HFFc6 (cell line): ENCODE results near the gene NTM. TPM values are rescaled to one million over a fixed set of nuclear protein-coding genes. Genes with fewer than 3 reads are reported as not detected.

Experiments used
- DNase-seq: peaks from one replicate; pipeline ENCODE4 v3.0.0-alpha.2; 2018
- H3K27ac Mint-ChIP-seq: 2 replicates; pipeline ENCODE4 v1.8.0; 2020; ENCODE audit warnings: mild to moderate bottlenecking, mixed read lengths
- H3K27me3 Mint-ChIP-seq: 2 replicates; pipeline ENCODE4 v1.8.0; 2021; ENCODE audit warnings: mild to moderate bottlenecking, moderate library complexity, mixed read lengths; ENCODE audit not compliant: insufficient read depth
- H3K36me3 Mint-ChIP-seq: 2 replicates; pipeline ENCODE4 v1.8.0; 2021; ENCODE audit warnings: low read depth, mixed read lengths
- H3K4me1 Mint-ChIP-seq: 2 replicates; pipeline ENCODE4 v1.8.0; 2020; ENCODE audit warnings: low read depth, mixed read lengths
- H3K4me3 Mint-ChIP-seq: 2 replicates; pipeline ENCODE4 v1.8.0; 2020; ENCODE audit warnings: mild to moderate bottlenecking, moderate library complexity, mixed read lengths
- H3K9me3 Mint-ChIP-seq: 2 replicates; pipeline ENCODE4 v1.8.0; 2020; ENCODE audit warnings: mild to moderate bottlenecking, mixed read lengths
- CTCF ChIP-seq: fragments of 200-600 bp; sonication (generic); IDR thresholded peaks from 2 replicates; pipeline ENCODE4 v1.5.0; 2021; ENCODE audit warnings: antibody characterized with exemption, mild to moderate bottlenecking
- total RNA-seq, 6 experiments: library from RNA; stranded (reverse); fragmentation: NEBNext Ultra II Directional; extraction: Animal tissue kit (Norgen Biotek cat#: 25700); gene quantifications; 2 replicates in 1 of 6; 3 replicates in 5 of 6; pipeline ENCODE4 v1.2.3, GENCODE V29; 2021

NTM gene
- total RNA-seq, 6 experiments from 2014 or later, result 18.3 to 23.6 (median 21.7) TPM

GRCh38 chr11:131425285-131425684 is 54.9 kb downstream of the NTM start:
- peaks cover 22% of the 10 kb centered on the region; the same call in 1 of the 2 replicates for H3K4me1 Mint-ChIP-seq
- no peaks in the 10 kb centered on the region for H3K36me3 Mint-ChIP-seq
- DNase-seq, result no peak
- TF ChIP-seq CTCF, result no peak
- peaks cover 3% of the 10 kb centered on the region for H3K27me3 Mint-ChIP-seq
- H3K27ac Mint-ChIP-seq, result no peak overlapping the region
- H3K4me3 Mint-ChIP-seq, result no peak overlapping the region
- H3K9me3 Mint-ChIP-seq, result no peaks in the 10 kb centered on the region

- H3K27ac Mint-ChIP-seq, result no peak overlapping the region
- H3K9me3 Mint-ChIP-seq, result no peaks in the 10 kb centered on the region
- H3K4me3 Mint-ChIP-seq, result no peak overlapping the region
- peaks cover 2% of the 10 kb centered on the region; the same call in 1 of the 2 replicates for H3K4me1 Mint-ChIP-seq
- DNase-seq, result no peak
- no peak for TF ChIP-seq CTCF
- no peaks in the 10 kb centered on the region for H3K36me3 Mint-ChIP-seq
- peaks cover 5% of the 10 kb centered on the region for H3K27me3 Mint-ChIP-seq
These were observed 58.4 kb downstream of the NTM start for GRCh38 chr11:131428853-131429252.

- Mint-ChIP-seq H3K27ac (no peak overlapping the region), H3K27me3 (peaks cover 5% of the 10 kb centered on the region), H3K9me3 (no peaks in the 10 kb centered on the region), H3K36me3 (no peaks in the 10 kb centered on the region), H3K4me3 (no peak overlapping the region), H3K4me1 (no peaks in the 10 kb centered on the region)
- no peak for DNase-seq
- no peak for TF ChIP-seq CTCF
These were observed 60.2 kb downstream of the NTM start for GRCh38 chr11:131430473-131431208.

DNA sequence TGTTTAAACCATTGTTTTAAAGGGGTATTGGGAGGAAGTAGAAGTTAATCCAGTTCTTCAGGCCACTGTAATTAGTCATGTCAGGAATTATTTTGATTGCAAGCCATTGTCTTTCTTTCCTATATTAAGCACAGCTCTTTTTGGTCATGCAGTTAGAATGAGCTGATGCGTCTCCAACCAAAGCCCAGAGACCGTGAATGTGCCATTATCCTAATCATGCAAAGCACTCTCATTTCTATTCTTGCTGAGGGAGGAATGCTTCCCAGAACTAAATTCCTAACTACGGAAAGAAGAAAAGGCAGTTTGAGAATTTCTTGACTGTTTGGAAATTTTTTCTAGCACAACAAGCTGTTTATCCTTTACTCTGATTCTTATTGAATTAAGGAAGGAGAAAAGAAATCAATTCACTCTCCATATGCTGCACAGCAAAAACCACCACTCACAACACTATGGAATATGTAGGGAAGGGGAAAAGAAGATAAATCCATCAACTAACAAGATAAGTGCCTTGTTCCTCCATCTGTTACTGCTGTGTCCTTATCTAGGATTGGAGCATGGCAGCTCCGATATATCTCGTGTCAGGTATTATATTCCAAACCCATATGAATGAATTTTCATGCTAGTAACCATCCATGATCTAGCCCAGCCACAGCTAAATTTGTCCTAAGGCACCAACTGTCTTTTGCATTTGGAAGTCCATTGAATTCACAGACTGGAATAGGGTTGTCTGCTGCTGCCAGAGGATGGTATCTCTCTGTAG is 70.8 kb downstream of the NTM start:
- H3K27me3 Mint-ChIP-seq, result no peaks in the 10 kb centered on the region
- H3K4me3 Mint-ChIP-seq, result no peak overlapping the region
- H3K4me1 Mint-ChIP-seq, result no peaks in the 10 kb centered on the region
- peaks cover 13% of the 10 kb centered on the region for H3K9me3 Mint-ChIP-seq
- H3K36me3 Mint-ChIP-seq, result no peaks in the 10 kb centered on the region
- TF ChIP-seq CTCF, result no peak
- no peak overlapping the region for H3K27ac Mint-ChIP-seq
- no peak for DNase-seq

DNA sequence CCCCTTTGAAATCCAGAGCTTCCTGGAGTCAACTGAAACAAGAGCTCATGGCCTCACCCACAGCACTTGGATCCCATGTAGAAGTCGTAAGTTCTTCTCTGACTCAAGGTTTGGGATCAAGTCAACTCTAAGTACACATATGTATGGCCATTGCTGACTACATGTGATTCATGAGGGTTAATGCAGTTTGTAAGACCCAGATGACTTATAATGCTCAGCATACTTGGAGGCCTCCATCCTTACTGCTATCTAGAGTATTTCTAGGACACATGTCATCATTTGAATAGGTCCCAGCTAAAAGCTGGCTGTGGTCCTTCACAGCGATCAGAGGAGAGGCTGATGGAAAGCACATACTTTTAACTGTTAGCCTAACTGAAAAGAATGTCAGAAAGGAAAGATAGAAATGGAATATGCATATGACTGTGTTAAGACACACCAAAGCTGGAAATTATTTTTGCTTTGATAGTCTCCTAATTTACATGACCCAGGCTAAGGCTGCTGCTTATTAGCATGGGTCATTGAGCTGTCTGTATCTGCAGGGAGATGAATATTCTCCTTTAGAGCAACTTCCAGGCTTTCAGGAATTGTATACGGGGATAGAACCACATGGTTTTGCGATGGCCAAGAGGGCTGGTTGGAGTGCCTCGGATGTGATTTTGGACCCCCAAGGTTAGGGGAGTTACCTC is 76.3 kb downstream of the NTM start:
- no peak for TF ChIP-seq CTCF
- Mint-ChIP-seq H3K27me3 (peaks cover 3% of the 10 kb centered on the region; the same call in 1 of the 2 replicates), H3K4me3 (no peak overlapping the region), H3K36me3 (no peaks in the 10 kb centered on the region), H3K4me1 (no peaks in the 10 kb centered on the region), H3K27ac (no peak overlapping the region), H3K9me3 (peaks cover 4% of the 10 kb centered on the region; the same call in 1 of the 2 replicates)
- DNase-seq, result no peak
